GM19043 (cell line): ENCODE results near the gene FKTN.

Experiments used
- ATAC-seq: cut with Tn5 transposase; IDR thresholded peaks from one replicate; pipeline ENCODE4 v1.9.1; 2021; ENCODE audit warnings: low read depth; ENCODE audit not compliant: unreplicated experiment

The FKTN gene

DNA sequence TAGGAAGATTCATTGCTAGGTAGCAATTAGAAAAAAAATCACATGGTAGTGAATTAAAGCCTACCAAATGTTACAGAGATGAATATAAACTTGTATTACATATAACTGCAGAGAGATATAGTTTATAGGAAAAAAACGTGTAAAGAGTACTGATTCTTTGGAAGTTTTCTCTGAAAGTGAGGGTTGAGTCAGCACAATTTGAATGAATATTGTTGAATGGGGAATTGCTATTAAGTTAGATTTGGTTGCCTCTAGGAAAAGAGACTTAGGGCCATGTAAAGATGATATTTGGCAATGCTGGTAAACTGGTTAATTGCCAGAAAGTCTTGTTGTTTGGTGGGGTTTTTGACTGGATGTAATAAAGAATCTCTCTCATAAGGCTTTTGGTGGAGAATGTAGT lies 67.2 kb downstream of the FKTN start:
- ATAC-seq, result no peak

DNA sequence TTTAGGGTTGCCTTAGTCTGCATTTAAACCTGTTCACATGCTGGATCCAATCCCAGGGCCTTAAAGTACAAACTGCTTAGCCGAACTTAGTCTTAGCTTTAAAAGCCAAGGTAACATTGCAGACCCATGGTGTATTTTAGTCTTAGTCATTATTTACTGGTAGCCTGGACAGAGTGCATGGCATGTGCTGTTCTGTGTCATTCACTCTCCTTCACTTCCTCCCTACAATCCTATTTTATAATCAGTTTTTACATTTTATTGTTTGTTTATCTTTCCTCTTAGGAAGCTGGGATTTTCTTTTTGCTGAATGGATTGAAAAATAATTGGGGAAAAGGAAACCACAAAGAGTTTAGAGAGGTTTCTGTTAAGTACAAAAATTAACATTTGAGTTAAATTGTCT lies 74.9 kb downstream of the FKTN start:
- no peak for ATAC-seq

GRCh38 chr9:105633411-105633810 lies 75.5 kb downstream of the FKTN start:
- ATAC-seq, result no peak

- ATAC-seq, result no peak
Measured at GRCh38 chr9:105636331-105636730, 78.4 kb downstream of the FKTN start.

- no peak for ATAC-seq
Measured at GRCh38 chr9:105637787-105638395, 80.0 kb downstream of the FKTN start.

DNA sequence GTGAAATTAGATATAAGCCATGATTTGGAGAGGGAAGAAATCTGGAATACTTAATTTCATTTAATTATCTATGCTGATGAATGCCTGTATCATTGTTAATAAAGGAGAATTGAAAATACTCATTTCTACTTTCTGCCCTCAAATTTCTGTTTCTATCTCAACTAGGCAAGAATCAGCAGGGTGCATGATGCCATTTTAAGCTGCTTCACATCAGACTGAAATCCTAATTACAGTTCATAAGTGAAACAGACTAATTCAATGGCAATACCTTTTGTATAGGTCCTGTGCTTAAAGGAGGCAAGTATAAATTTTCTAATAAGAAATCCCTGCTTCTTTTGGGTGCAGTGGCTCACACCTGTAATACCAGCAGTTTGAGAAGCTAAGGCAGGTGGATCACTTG lies 82.0 kb downstream of the FKTN start:
- no peak for ATAC-seq

- ATAC-seq, result no peak
Measured at GRCh38 chr9:105643795-105644194, 85.9 kb downstream of the FKTN start.

- no peak for ATAC-seq
Measured at GRCh38 chr9:105646879-105647594, 89.1 kb downstream of the FKTN start.

GRCh38 chr9:105647595-105648349 lies 89.8 kb downstream of the FKTN start:
- ATAC-seq, result no peak

DNA sequence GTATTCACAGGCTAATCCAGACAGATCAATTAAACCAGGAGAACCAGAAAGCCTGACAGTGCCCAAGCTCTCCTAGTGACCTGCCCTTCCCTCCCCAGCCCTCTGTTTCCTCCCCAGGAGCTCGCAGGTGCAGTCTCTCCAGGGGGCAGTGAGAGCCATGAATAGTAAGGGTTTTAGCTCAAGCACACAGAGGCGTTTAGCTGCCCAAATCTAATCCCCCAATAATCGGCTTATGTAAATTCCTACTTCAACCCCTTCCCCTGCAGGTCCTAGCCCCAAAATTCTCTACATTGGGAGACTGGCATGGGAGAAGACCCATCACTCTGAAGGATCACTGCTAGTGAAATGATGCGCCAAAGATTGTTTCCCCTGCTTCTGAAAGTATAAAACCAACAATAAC lies 93.9 kb downstream of the FKTN start:
- no peak for ATAC-seq

- ATAC-seq, result peak; percentile 46
Measured at GRCh38 chr9:105656131-105656921, 98.4 kb downstream of the FKTN start.

DNA sequence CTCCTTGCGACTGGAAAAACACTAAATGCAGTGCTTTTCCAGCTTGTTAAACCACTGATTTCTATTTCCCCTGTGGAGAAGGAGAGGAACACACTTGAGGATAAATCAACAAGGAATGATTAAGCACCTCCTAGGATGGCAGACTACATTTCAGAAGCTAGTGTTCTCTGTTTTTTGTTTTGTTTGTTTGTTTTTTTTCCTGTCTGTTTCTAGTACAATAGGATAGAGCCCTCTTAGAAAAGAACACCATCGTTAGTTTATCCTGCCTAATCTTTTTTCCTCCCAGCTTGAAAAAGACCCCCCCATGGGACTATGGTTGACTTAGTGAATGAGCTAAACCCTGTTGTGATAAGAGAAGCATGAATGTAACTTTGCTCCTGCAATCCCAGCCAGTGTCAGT lies 100.4 kb downstream of the FKTN start:
- ATAC-seq, result no peak

- no peak for ATAC-seq
Measured at GRCh38 chr9:105661011-105661410, 103.1 kb downstream of the FKTN start.

- peak; percentile 91 for ATAC-seq
Measured at GRCh38 chr9:105662184-105663104, 104.5 kb downstream of the FKTN start, which contains the start of gene TAL2. Gene TAL2 (plus strand): TSS chr9:105662457. CDS start chr9:105662497, 40 bp downstream.

GRCh38 chr9:105663914-105664313 lies 106.0 kb downstream of the FKTN start:
- ATAC-seq, result no peak

- ATAC-seq, result no peak
Measured at GRCh38 chr9:105667867-105668266, 109.9 kb downstream of the FKTN start.

DNA sequence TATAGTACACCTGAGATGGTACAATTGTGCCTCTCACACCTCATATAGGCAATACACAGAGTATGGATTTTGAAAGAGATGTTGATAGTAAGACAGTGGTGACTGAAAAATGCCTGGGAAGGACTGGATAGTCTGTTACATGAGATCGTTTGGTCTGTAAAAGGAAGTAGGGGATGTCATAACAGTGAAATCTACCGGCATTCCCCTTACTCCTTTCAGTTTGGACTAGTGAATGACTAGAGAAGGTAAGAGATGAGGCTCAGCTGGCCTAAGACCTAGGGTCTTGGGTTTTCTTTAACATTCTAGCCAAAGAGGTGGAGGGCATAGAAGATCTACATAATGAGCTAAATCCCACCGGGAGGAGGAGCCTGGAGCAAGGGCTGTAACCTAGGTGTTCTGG lies 112.4 kb downstream of the FKTN start:
- no peak for ATAC-seq

DNA sequence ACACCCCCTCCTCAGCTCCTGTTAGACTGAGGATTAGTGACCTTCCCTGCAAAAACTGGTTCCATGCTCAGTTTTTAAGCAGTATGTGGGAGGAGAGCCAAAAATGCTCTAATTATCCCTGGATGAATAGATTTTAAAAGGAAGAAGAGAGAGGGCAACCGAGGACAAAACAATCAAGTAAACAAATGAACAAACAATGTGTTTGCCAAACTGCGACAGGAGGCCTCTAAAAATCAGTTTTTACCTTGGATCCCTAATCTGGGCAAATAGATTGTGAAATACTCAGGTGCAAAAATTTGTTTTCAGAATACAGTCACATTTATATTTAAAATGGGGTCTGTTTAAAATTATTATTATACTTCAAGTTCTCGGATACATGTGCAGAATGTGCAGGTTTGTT lies 112.8 kb downstream of the FKTN start:
- no peak for ATAC-seq

DNA sequence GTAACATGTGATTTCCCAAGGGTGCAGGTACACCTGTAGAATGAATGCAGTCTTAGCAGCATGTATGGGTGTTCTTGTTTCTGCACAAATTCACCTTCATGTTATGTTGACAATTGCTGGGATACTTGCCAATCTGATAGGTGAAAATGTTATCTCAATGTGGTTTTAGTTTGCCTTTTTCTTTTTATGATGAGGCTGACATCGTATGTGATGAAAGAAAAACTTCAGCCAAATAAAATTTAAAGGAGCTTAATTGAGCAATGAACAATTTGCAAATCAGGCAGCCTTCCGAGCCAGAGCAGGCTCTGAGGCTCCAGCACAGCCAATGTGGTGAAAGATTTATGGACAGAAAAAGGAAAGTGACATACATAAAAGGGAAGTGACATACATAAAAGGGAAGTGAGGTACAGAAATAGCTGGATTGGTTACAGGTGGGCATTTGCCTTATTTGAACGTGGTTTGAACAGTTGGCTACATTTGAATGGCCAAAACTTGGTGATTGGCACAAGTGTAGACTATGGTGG lies 114.8 kb downstream of the FKTN start:
- ATAC-seq, result no peak
